PC-9 (cell line): Measurements from ENCODE around the gene MYLK. TPM values are rescaled to one million over a fixed set of nuclear protein-coding genes. Genes with fewer than 3 reads are reported as not detected.

ENCODE experiments used
- BruUV-seq: library from RNA; stranded (reverse); fragments of 400-500 nt; replicated peaks from 2 replicates; lab custom pipeline; 2021; lab: Mats Ljungman, UMichigan
- CTCF ChIA-PET: fragments of 300-600 bp; sonication (Branson Sonifier 250); formaldehyde crosslinking; loops from one replicate; lab custom pipeline; 2022; ENCODE audit warnings: antibody characterized with exemption; lab: Charles Lee
- POLR2A ChIA-PET: fragments of 300-600 bp; sonication (Branson Sonifier 250); formaldehyde crosslinking; loops from one replicate; lab custom pipeline; 2022; ENCODE audit warnings: antibody characterized with exemption; ENCODE audit not compliant: unreplicated experiment; lab: Charles Lee
- DNase-seq, 2 experiments: peaks; one replicate each; pipeline versions ENCODE4 v3.0.0 to v3.0.0-alpha.2; 2015 to 2022; ENCODE audit warnings: mixed read lengths in 1 of 2
- H2AFZ ChIP-seq: fragments of 200-600 bp; sonication (generic); 2 replicates; pipeline ENCODE4 v1.8.1; 2017; ENCODE audit warnings: antibody characterized with exemption
- H3F3A ChIP-seq: fragments of 200-600 bp; sonication (generic); 2 replicates; pipeline ENCODE4 v1.8.1; 2017; ENCODE audit warnings: antibody characterized with exemption, mild to moderate bottlenecking, low read depth; ENCODE audit not compliant: insufficient read depth
- H3K27ac ChIP-seq: fragments of 200-600 bp; sonication (generic); 2 replicates; pipeline ENCODE4 v1.6.1; 2016; ENCODE audit warnings: mixed run types
- H3K27me3 ChIP-seq: fragments of 200-600 bp; sonication (generic); 2 replicates; pipeline ENCODE4 v1.6.1; 2016; ENCODE audit warnings: low read depth, mixed run types; ENCODE audit not compliant: insufficient read depth
- H3K36me3 ChIP-seq: fragments of 200-600 bp; sonication (generic); 2 replicates; pipeline ENCODE4 v1.6.1; 2016; ENCODE audit warnings: low read depth, mixed run types
- H3K4me1 ChIP-seq: fragments of 200-600 bp; sonication (generic); replicated peaks from 2 replicates; pipeline ENCODE4 v1.6.1; 2016; ENCODE audit warnings: mixed run types; ENCODE audit not compliant: insufficient read depth
- H3K4me2 ChIP-seq: fragments of 200-600 bp; sonication (generic); 2 replicates; pipeline ENCODE4 v1.6.1; 2017; ENCODE audit warnings: mixed run types
- H3K4me3 ChIP-seq: fragments of 200-600 bp; sonication (generic); 2 replicates; pipeline ENCODE4 v1.6.1; 2016; ENCODE audit warnings: mixed run types
- H3K79me2 ChIP-seq: fragments of 200-600 bp; sonication (generic); 2 replicates; pipeline ENCODE4 v1.6.1; 2017; ENCODE audit warnings: low read depth, mixed run types
- H3K9me2 ChIP-seq: fragments of 200-600 bp; sonication (generic); 2 replicates; pipeline ENCODE4 v1.8.1; 2017; ENCODE audit warnings: mild to moderate bottlenecking; ENCODE audit not compliant: insufficient read depth
- H3K9me3 ChIP-seq: fragments of 200-600 bp; sonication (generic); 2 replicates; pipeline ENCODE4 v1.8.1; 2016; ENCODE audit warnings: low read depth; ENCODE audit not compliant: insufficient read depth
- H4K20me1 ChIP-seq: fragments of 200-600 bp; sonication (generic); 2 replicates; pipeline ENCODE4 v1.8.1; 2017; ENCODE audit not compliant: insufficient read depth
- EZH2 ChIP-seq: fragments of 200-600 bp; sonication (generic); IDR thresholded peaks from 2 replicates; pipeline ENCODE4 v1.8.0; 2017; ENCODE audit warnings: antibody characterized with exemption, low read depth
- intact Hi-C: fragments of 100-400 bp; cut with micrococcal nuclease; formaldehyde crosslinking; loops from one replicate; pipeline ENCODE4 v1.10.0; 2022; ENCODE audit not compliant: unreplicated experiment
- total RNA-seq: library from RNA; stranded (reverse); gene quantifications from 2 replicates; pipeline ENCODE4 v1.2.3, GENCODE V29; 2021
- TF ChIP-seq, protein P1 (sequence below): fragments of 200-600 bp; sonication (generic); conservative IDR thresholded peaks from 2 replicates; pipeline ENCODE4 v1.6.1; 2017; ENCODE audit warnings: mixed run types, antibody characterized with exemption, mild to moderate bottlenecking, moderate library complexity

The MYLK gene
- total RNA-seq, 1 experiment from 2014 or later, result 0.72 TPM

- peak overlapping the region; percentile 95; the same call in 1 of the 2 replicates for H3K27ac ChIP-seq
Observed at GRCh38 chr3:123583561-123583960, 300.6 kb downstream of the MYLK start.

GRCh38 chr3:123582315-123582714 is 301.8 kb downstream of the MYLK start:
- no peak overlapping the region for H2AFZ ChIP-seq
- H3K27me3 ChIP-seq, result no peaks in the 10 kb centered on the region
- peak overlapping the region; percentile 72 for H3K4me3 ChIP-seq
- peak in 1 of 2 experiments; percentile 84 for DNase-seq
- no peaks in the 10 kb centered on the region for H4K20me1 ChIP-seq
- H3K4me1 ChIP-seq, result peaks cover 36% of the 10 kb centered on the region
- BruUV-seq, result no TSS peak
- no peaks in the 10 kb centered on the region for H3K9me3 ChIP-seq
- intact Hi-C loops, result loop anchor here (10.0 kb wide), 1 partner anchor 682 kb away; no protein-coding TSS in a partner anchor
- peak overlapping the region; percentile 67 for H3K27ac ChIP-seq
- H3K79me2 ChIP-seq, result peaks cover 65% of the 10 kb centered on the region
- TF ChIP-seq EZH2, result no peak
- TF ChIP-seq, protein P1, sequence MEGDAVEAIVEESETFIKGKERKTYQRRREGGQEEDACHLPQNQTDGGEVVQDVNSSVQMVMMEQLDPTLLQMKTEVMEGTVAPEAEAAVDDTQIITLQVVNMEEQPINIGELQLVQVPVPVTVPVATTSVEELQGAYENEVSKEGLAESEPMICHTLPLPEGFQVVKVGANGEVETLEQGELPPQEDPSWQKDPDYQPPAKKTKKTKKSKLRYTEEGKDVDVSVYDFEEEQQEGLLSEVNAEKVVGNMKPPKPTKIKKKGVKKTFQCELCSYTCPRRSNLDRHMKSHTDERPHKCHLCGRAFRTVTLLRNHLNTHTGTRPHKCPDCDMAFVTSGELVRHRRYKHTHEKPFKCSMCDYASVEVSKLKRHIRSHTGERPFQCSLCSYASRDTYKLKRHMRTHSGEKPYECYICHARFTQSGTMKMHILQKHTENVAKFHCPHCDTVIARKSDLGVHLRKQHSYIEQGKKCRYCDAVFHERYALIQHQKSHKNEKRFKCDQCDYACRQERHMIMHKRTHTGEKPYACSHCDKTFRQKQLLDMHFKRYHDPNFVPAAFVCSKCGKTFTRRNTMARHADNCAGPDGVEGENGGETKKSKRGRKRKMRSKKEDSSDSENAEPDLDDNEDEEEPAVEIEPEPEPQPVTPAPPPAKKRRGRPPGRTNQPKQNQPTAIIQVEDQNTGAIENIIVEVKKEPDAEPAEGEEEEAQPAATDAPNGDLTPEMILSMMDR, result no peak
- H3F3A ChIP-seq, result peaks cover 11% of the 10 kb centered on the region
- peak overlapping the region; percentile 89 for H3K4me2 ChIP-seq
- POLR2A ChIA-PET, result interaction anchor here (0.7 kb wide), 1 partner anchor 38 kb away, joined by 6 read pairs; no protein-coding TSS in a partner anchor
- peaks cover 20% of the 10 kb centered on the region; the same call in 1 of the 2 replicates for H3K36me3 ChIP-seq
- CTCF ChIA-PET, result interaction anchor here (0.6 kb wide), 1 partner anchor 451 kb away, joined by 4 read pairs; the partner anchor contains the start of gene KALRN
- no peaks in the 10 kb centered on the region for H3K9me2 ChIP-seq

More at GRCh38 chr3:123583561-123583960, 300.6 kb downstream of the MYLK start:
- Histone ChIP-seq H3K9me2 (no peaks in the 10 kb centered on the region), H3K27me3 (no peaks in the 10 kb centered on the region), H3K79me2 (peaks cover 73% of the 10 kb centered on the region), H3K4me2 (peak overlapping the region; percentile 89), H4K20me1 (no peaks in the 10 kb centered on the region), H3F3A (peaks cover 15% of the 10 kb centered on the region), H2AFZ (no peak overlapping the region), H3K4me1 (peaks cover 45% of the 10 kb centered on the region), H3K36me3 (peaks cover 25% of the 10 kb centered on the region; the same call in 1 of the 2 replicates), H3K4me3 (peak overlapping the region; percentile 72), H3K9me3 (peaks cover under 1% of the 10 kb centered on the region; the same call in 1 of the 2 replicates)
- no peak for DNase-seq
- TSS peak; percentile 20 for BruUV-seq
- CTCF ChIA-PET, result interaction anchor here (0.7 to 1.5 kb wide), 3 partner anchors 18 to 119 kb away, joined by 3 to 5 read pairs (median 3); no protein-coding TSS in a partner anchor
- TF ChIP-seq, protein P1, result no peak
- no peak for TF ChIP-seq EZH2
- intact Hi-C loops, result loop anchor here (10.0 kb wide), 1 partner anchor 681 kb away; no protein-coding TSS in a partner anchor
- POLR2A ChIA-PET, result no interaction called here

GRCh38 chr3:123576122-123576521 is 308.0 kb downstream of the MYLK start:
- TF ChIP-seq, protein P1, result no peak
- TF ChIP-seq EZH2, result no peak
- Histone ChIP-seq H3K27ac (0 out of 2 replicates have a peak overlapping the region, but pooled peaks have one; percentile 11), H3F3A (0 out of 2 replicates have a peak, but pooled peaks cover 5% of the 10 kb centered on the region), H4K20me1 (peaks cover 20% of the 10 kb centered on the region), H3K4me3 (no peak overlapping the region), H3K36me3 (peaks cover 23% of the 10 kb centered on the region), H3K79me2 (peaks cover 41% of the 10 kb centered on the region), H3K9me2 (no peaks in the 10 kb centered on the region), H3K9me3 (no peaks in the 10 kb centered on the region), H3K4me2 (no peak overlapping the region), H3K4me1 (no peaks in the 10 kb centered on the region), H2AFZ (no peak overlapping the region), H3K27me3 (no peaks in the 10 kb centered on the region)
- no TSS peak for BruUV-seq
- CTCF ChIA-PET, result no interaction called here
- intact Hi-C loops, result no loop called here
- DNase-seq, result no peak
- POLR2A ChIA-PET, result interaction anchor here (0.6 kb wide), 2 partner anchors 113 to 896 kb away, joined by 11 to 32 read pairs; no protein-coding TSS in a partner anchor
